ENCODE data around the gene RHO.
"Not testable (repeated sequence)": the region's sequence is repeated elsewhere in the genome, so short reads cannot be mapped to it uniquely, and the experiment has no call there.

The RHO gene

DNA sequence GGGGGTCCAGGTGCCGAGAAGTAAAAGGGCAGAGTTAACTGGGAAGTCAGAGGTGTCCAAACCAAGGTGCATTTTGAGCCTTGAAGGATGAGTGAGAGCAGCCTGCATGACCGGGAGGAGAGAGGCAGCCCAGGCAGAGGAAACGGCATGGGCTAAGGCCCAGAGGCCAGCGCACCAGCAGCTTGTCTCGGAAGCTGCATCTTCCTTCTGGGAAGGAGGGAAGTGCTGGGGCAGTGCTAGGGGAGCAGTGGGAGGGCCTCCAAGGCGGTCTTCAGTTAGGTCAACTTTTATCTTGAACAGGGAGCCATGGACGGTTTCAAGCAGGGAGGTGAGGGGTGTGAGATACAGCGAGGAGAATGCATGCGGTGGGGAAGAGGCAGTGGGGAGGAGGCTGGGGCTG is 15.6 kb downstream of the RHO start:
- DNase-seq (ENCODE audit: low spot score): no peak

- DNase-seq (ENCODE audit: low spot score): not testable (repeated sequence)
Observed at GRCh38 chr3:129545951-129546350, 17.5 kb downstream of the RHO start.

GRCh38 chr3:129547241-129547640 is 18.8 kb downstream of the RHO start:
- DNase-seq (ENCODE audit: low spot score): no peak

DNA sequence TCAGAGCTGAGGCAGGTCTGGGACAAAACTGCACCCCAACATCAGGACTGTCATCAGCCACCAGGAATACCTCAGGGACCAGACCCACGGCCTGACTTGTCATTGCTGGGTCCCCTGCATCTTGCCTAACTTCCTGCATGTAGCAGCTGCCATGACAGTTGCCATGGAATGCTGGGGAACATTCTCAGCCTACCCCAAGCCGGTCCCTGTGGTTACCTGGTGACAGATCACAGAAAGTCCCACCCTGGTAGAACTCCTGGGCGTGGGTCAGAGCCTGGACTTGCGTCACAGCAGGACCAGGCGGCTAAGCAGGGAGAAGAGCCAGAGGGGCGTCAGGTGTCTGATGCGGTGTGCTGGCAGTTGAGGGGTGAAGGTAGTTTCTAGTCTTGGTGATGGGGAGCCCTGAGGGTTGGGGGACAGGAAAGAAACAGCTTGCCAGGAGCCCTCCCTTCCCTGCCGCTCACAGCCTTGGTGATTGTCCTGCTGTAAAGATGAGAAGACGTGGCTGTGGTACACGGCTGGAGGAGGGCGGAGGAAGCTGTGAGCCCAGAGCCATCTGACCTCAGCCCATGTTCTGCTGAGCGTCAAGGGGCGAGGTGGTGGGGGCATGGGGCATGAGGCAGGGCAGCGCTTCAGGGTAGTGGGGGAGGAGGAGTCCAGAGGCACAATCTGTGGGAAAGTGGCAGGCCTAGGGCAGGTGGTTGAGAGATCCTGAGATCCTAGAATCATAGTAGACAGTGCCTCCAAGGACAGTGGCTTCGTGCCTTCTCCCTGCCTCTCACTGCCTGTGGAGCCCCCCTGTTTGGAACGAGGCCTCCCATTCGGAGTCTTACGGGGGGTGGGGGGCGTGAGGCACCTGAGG is 19.9 kb downstream of the RHO start:
- DNase-seq (ENCODE audit: low spot score): no peak

- DNase-seq (ENCODE audit: low spot score): no peak
Observed at GRCh38 chr3:129549006-129549800, 20.8 kb downstream of the RHO start.

- no peak for DNase-seq (ENCODE audit: low spot score)
Observed at GRCh38 chr3:129549805-129550204, 21.4 kb downstream of the RHO start.

DNA sequence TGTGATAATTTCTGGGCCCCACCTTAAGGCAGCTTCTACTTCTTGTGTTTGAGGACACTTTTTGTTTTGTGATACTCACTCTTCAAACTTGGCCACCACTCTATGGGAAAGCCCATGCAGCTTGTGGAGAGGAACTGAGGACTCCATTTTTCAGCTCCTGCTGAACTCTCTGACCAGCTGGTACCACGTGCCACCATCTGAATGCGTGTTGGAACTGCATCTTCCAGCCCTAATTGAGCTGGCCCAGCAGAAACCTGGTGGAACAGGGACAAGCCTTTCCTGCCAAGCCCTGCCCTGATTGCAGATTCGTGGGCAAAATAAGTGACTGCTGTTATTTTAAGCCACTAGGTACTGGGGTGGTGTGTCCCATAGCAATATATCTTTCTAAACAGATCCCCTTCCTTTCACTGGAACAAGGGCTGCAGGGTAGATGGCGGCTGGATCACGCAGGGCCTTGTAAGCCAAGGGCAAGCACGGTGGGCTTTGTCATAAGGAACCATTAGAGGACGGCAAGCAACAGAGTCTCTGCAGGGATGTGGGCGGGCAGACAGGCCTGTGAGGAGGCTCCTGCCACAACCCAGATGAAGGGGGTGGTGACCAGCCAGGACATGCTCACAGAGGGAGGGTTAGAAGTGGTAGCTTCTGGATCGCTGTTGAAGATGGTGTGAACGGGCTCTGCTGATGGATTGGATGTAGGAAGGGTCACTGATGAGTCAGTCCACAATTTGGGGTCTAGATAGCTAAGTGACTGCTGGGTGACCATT is 24.0 kb downstream of the RHO start:
- DNase-seq (ENCODE audit: low spot score): no peak

GRCh38 chr3:129553171-129553570 is 24.7 kb downstream of the RHO start:
- DNase-seq (ENCODE audit: low spot score): no peak

- DNase-seq (ENCODE audit: low spot score): no peak
Observed at GRCh38 chr3:129553719-129554118, 25.3 kb downstream of the RHO start.

- no peak for DNase-seq (ENCODE audit: low spot score)
Observed at GRCh38 chr3:129554356-129555152, 26.1 kb downstream of the RHO start.

GRCh38 chr3:129555153-129555550 is 26.7 kb downstream of the RHO start:
- DNase-seq (ENCODE audit: low spot score): no peak

- no peak for DNase-seq (ENCODE audit: low spot score)
Observed at GRCh38 chr3:129555616-129556357, 27.3 kb downstream of the RHO start.

DNA sequence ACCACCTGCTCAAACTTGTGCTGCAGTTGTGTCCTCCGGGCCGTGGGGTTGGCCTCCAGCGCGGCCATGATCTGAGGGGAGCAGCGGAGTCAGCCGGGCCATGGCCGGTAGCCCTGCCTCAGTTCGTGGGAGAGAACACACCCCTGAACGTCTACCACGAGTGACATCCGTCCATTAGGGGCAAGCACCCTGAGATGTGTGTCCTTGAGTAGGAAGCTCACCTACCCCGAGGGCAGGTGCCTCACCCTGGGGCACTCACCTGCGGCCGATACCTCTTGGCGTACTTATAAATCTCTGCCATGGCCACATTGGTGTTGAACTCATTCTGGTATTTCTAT is 27.9 kb downstream of the RHO start:
- no peak for DNase-seq (ENCODE audit: low spot score)

DNA sequence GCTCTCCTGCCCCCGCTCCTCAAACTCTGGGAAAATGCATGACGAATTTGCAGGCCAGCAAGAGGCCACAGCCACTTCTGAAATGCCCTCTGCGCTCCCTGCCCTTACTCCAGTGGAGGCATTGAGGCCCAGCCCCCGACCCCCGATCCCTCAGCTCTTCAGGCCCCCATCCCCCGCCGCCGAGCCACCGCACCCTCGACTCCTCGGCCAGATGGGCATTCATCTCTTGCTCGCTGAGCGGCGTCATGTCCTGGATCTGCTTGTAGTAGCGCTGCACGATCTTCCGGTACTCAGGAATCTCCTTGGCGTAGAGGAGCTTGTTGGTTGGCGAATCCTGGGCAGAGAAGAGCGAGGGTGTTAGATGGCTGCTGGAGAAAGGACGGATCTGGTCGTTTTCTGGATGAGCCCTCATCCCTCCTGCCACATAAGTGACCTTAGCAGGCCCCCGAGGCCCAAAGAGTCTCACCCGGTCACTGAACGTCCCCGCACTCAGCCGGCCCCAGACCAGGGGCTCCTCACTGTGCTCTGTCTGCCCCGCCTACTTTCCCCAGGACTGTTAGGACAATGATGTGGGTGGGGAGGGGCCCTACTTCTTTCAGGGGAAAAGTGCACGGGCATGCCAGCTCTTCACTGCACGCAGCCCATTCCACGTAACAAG is 28.6 kb downstream of the RHO start:
- no peak for DNase-seq (ENCODE audit: low spot score)

DNA sequence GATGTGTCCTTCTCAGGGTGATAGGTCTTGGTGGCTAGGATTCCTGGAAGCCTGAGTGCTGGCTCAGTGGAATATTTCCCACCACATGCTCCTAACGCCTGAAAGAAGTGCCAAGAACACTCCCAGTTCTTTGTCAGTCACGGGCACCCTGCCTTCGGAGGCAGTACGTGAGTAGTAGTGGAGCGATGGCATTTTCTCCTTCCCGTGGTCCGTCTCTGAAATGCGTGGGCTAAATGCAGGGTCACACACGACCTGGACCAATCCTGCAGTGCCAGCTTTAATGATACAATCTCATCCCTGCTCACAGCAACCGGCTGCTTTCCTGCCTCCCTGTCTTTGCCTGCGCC is 29.1 kb downstream of the RHO start:
- DNase-seq (ENCODE audit: low spot score): no peak

- no peak for DNase-seq (ENCODE audit: low spot score)
Observed at GRCh38 chr3:129558081-129558771, 29.8 kb downstream of the RHO start.

DNA sequence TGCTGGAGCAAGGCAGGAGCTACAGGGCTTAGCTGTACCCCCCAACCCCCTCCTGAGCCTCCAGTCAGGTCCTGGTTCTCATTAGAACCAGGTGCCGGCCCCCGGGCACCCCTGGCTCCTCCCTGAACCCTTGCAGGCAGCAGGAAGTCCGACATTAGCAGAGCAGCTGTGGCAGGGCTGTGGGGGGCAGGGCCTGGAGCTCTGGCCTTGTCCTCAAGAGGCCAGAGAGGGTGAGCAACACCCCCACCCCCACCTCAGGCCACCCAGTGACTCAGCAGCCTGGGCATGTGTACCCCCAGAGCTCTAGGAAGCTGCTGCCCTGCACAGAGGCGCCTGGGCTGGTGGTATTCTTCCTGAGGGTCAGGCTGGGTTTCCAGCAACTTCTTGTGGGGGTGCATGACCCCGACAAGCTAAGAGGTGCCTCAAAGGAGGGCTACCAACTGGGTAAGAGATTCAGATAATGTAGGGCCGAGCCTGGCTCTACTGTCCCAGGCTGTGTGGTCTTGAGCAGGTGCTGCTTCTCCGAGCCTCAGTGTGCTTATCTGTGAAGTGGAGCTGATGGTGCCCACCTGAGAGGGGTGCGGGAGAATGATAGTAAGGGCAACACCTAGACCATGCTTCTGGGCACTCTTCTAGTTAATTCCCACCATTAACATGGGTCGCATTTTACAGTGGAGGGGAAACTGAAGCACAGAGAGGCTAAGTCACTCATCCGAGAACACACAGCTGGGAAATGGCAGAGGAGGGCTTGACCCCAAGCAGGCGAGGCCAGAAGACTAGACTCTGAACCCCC is 30.5 kb downstream of the RHO start:
- no peak for DNase-seq (ENCODE audit: low spot score)

DNA sequence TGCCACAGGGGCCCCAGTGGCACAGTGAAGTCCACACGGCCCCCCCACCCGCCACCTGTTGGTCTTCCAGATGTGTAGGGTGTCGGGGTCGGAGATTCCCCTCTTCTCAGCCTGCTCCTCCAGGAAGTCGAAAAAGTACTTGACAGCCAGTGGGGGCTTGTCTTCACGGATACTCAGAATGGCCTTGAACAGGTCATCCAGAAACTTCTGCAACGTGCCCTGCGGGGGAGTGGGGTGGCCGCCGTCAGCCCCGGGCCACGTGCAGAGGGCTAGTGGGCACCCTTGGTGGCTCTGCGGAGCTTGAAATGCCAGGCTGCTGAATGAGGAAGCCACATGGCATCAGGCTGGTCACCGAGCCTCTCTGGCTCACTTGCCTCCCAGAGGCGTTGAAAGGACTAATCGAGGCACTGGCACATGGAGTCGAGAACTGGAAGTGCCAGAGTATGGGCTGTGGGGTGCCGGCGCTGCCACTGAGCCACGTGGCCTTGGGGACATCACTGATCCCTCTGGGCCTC is 31.2 kb downstream of the RHO start:
- no peak for DNase-seq (ENCODE audit: low spot score)

- no peak for DNase-seq (ENCODE audit: low spot score)
Observed at GRCh38 chr3:129560269-129560787, 31.9 kb downstream of the RHO start.
